ENCODE results near the gene DNAJC15. TPM values are rescaled to one million over a fixed set of nuclear protein-coding genes. Genes with fewer than 3 reads are reported as not detected.

The DNAJC15 gene
- total and polyA plus RNA-seq, 2 donors (not counting 3 experiments of a cell fraction or from before 2014, with no cell fraction given) = 21.8 to 40.8 TPM

- no peak overlapping the region for H3K4me3 ChIP-seq (replicated peaks in 1 of 3; ENCODE audit: insufficient read depth in 1 of 3, low read depth in 1 of 3, low read length in 3 of 3)
- TF ChIP-seq CTCF (IDR thresholded peaks at IDR 0.05; ENCODE audit: extremely low read depth in 1 of 2, insufficient read depth in 1 of 2, low read depth in 1 of 2, low read length in 2 of 2) (no peak), POLR2AphosphoS5 (IDR thresholded peaks at IDR 0.05; ENCODE audit: insufficient read depth, low read depth, low read length) (no peak), POLR2A (IDR thresholded peaks at IDR 0.05; ENCODE audit: low read depth, low read length) (no peak), EZH2 (IDR thresholded peaks at IDR 0.05; ENCODE audit: borderline replicate concordance, low read depth, low read length, severe bottlenecking) (no peak), JUN (IDR thresholded peaks at IDR 0.05; ENCODE audit: borderline replicate concordance, insufficient read depth, insufficient read length, low read depth) (no peak), MYC (IDR thresholded peaks at IDR 0.05; ENCODE audit: low read depth, low read length) (no peak), FOS (IDR thresholded peaks at IDR 0.05; ENCODE audit: borderline replicate concordance, insufficient read depth, low read length) (no peak), GATA2 (IDR thresholded peaks at IDR 0.05; ENCODE audit: insufficient read depth, insufficient read length, low read depth, low read length) (no peak)
- TF ChIP-seq, protein P1, sequence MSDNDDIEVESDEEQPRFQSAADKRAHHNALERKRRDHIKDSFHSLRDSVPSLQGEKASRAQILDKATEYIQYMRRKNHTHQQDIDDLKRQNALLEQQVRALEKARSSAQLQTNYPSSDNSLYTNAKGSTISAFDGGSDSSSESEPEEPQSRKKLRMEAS (IDR thresholded peaks at IDR 0.05; ENCODE audit: insufficient read depth, insufficient read length) = no peak
- H3K27me3 ChIP-seq (ENCODE audit: control insufficient read depth in 2 of 2, insufficient read depth in 2 of 2, low read length in 2 of 2) = peaks cover 0 to 2% of the 10 kb centered on the region in 2 experiments
- ChIA-PET CTCF (interaction anchor here (1.1 kb wide), 1 partner anchor 14 kb away, joined by 4 read pairs; no protein-coding TSS in a partner anchor), POLR2A (no interaction called here)
- no peaks in the 10 kb centered on the region for H4K20me1 ChIP-seq (replicated peaks; ENCODE audit: control insufficient read depth, extremely low read depth, insufficient read depth, low read length)
- H3K9me1 ChIP-seq (replicated peaks; ENCODE audit: control insufficient read depth, extremely low read depth, insufficient read depth, low read length) = no peaks in the 10 kb centered on the region
- H3K4me2 ChIP-seq (ENCODE audit: insufficient read depth, low read length) = no peak overlapping the region
- H3K9me3 ChIP-seq (replicated peaks; ENCODE audit: control insufficient read depth, insufficient read depth, low read length) = no peaks in the 10 kb centered on the region
- FAIRE-seq (no peak), DNase-seq (ENCODE audit: low read depth, low spot score) (no peak)
- H3K4me1 ChIP-seq (ENCODE audit: control insufficient read depth, extremely low read depth, insufficient read depth, low read length) = no peaks in the 10 kb centered on the region
- dilution Hi-C loops (cut with MboI; ENCODE audit: extremely low pct_ligation_motif_present, low sequenced_read_pairs) = no loop called here
- no TSS peak for BruUV-seq (replicated peaks)
- intact Hi-C loops (cut with micrococcal nuclease) = no loop called here
- H3K27ac ChIP-seq (ENCODE audit: insufficient read depth, low read depth, low read length) = no peak overlapping the region
- no peaks in the 10 kb centered on the region for H3K79me2 ChIP-seq (ENCODE audit: control insufficient read depth, insufficient read depth, low read length)
- no peak overlapping the region for H3K9ac ChIP-seq (replicated peaks; ENCODE audit: extremely low read depth, insufficient read depth, low read length)
- H3K36me3 ChIP-seq (ENCODE audit: control insufficient read depth in 2 of 2, extremely low read depth in 1 of 2, insufficient read depth in 2 of 2, low read length in 2 of 2) = no peaks in the 10 kb centered on the region
- H2AFZ ChIP-seq (ENCODE audit: low read depth, low read length) = no peak overlapping the region
Measured at GRCh38 chr13:43146400-43146799, 123.0 kb downstream of the DNAJC15 start.
